SKM-1 (cell line): Measurements from ENCODE around the gene GPR119.
"Not testable (repeated sequence)": the region's sequence is repeated elsewhere in the genome, so short reads cannot be mapped to it uniquely, and the experiment has no call there.

Source experiments
- DNase-seq: peaks from one replicate; lab custom pipeline; 2025; ENCODE audit not compliant: unreplicated experiment; lab: John Stamatoyannopoulos, UW

Gene GPR119

DNA sequence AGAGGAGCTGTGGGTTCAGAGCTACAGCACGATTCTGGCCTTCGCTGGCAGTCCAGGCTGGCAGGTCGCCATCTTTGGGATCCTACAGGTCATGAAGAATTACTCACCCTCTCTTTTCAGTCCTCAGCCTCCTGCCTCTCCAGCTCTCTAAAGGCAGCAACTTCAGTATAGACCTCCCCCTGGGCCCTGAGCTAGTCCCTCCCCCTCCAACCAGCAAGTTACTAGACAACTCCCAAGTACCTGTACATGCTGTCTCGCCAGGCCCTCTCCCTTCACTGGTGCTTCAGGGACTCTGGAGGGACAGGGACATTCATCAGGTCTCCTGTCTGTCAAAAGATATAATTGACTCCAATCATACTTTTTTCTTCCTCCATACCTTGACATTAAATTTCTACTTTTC is at the start of gene GPR119:
TSS of gene GPR119 (minus strand) at position 155 of the 400 bp plus-strand sequence. CDS start 227 bp downstream, outside the sequence.
- no peak for DNase-seq

DNA sequence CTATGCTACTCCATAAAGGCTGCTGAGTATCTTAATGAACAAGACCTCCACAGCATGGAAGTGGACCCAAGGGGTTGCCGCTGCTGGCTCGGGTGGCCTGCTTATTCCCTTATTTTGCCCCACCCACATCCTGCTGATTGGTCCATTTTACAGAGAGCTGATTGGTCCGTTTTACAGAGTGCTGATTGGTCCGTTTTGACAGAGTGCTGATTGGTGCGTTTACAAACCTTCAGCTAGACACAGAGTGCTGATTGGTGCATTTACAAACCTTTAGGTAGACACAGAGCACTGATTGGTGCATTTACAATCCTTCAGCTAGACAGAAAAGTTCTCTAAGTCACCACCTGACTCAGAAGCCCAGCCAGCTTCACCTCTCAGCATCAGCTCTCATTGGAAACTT is 43.8 kb upstream of the GPR119 start:
- not testable (repeated sequence) for DNase-seq

- DNase-seq = no peak
These were observed 41.1 kb upstream of the GPR119 start for GRCh38 chrX:130426531-130426930.

- DNase-seq = no peak
These were observed 33.8 kb upstream of the GPR119 start for GRCh38 chrX:130419263-130419662.

DNA sequence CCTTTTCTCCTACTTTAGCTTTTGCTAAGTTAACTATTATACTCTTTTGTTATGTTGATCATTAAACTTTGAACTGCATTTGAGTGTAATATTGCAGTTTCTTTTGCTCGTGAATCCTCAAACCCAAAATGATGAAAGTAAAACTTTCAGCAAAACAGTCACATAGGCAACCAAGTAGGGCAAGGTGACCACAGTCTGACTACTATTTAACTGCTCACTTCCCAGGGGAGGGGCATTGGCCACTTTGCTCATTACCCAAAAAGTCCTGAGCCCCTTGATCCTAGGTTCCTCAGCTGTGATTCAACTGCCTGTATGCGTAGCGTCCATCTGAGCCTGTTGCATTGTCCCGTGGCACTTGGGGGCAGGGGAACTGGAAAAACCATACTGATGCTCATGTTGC is 33.3 kb upstream of the GPR119 start:
- DNase-seq = no peak

GRCh38 chrX:130418066-130418465 is 32.6 kb upstream of the GPR119 start:
- no peak for DNase-seq

DNA sequence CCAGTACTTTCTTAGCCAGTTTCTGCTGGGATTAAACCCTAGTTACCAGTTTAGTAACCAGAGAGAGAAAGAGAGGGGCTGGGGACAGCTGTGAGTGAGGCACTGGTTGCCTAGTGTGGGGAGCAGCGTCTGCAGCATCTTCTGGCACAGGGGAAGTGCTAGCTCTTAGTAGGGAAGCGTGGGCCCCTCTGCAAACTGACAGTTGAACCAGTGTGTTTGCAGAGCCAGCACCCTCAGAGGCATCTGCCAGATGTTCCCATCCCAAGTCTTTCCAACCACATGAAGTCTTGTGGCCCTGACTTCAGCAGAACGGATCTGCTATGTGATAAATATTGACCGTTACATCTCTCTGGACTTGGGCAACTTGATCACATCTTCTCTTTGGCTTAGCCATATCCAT is 31.3 kb upstream of the GPR119 start:
- DNase-seq = no peak

DNA sequence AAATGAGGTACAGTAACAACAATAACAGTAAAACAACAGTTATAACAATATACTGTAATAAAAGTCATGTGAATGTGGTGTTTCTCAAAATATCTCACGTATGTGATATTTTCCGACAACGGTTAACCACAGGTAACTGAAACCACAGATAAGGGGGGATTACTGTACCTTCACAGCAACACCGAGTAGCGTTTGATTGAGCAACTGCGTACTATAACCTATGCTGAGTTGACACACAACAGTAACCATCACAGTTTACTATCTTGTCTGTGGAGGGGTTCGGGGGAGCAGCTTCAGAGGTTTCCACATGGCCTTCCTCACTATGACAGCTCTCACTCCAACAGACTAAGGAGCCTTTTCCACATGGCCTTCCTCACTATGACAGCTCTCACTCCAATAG is 29.7 kb upstream of the GPR119 start:
- no peak for DNase-seq

DNA sequence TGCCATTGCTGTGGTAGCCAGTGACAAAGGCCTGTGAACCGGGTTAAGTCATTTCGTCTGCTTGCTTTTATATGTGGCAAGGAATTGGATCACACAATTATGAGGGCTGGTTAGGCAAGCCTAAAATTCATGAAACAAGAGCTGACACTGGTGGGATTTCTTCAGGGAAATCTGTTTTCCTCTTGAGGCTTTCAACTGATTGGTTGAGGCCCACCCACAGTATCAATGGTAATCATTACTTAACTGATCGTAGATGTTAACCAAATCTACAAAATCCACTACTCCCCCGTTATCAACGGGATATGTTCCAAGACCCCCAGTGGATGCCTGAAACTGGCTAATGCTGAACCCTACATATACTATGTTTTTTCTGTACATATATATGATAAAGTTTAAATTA is 29.3 kb upstream of the GPR119 start:
- no peak for DNase-seq

DNA sequence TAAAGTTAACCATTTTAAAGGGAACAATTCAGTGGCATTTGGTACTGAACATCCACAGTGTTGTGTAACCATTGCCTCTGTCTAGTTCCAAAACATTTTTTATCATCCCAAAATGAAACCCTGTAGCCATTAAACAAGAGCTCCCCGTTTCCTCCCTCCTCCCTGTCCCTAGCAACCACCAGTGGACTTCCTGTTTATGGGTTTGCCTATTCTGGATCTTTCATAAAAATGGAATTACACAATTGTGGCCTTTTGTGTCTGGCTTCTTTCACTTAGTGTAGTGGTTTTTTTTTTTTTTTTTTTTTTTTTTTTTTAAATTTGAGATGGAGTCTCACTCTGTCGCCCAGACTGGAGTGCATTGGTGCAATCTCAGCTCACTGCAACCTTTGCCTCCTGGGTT is 27.9 kb upstream of the GPR119 start:
- DNase-seq = no peak

GRCh38 chrX:130402208-130402684 is 16.8 kb upstream of the GPR119 start:
- no peak for DNase-seq

DNA sequence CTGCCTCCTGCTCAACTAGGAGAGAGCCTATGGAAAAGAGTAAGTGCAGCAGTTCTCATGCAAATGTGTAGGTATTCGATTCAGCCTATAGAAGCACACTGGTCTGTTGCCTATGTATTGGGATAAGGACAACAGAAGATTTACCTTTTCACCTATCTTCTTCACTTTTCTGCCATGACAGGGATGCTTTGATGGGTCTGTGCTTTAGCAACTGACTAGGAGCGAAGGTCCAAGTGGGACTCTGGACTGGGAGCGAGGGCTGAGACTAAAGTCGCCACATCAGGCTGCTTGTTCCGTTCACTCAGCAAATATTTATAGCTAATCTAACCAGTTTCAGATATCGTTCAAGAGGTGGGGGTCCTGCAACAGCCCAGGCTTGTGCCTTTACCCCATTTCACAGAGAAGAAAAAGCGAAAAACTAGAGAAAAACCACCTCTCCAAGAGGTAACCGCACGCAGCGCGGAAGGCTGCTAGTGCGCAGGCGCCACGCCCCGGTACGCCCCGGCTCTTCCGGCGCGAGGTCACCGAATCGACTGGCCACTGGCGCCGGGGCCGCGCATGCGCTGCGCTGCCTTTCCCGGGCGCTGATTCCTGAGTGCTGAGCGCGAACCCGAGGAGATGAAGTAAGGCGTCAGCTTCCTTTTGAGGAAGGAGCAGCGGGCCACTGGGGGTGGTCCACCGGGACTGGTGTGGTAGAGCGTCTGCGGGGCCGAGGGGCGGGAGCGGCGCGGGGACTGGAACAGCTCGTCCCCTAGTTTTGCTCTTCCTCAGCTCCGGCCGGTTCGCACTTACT is 16.1 kb upstream of the GPR119 start, which contains the start of gene RBMX2:
TSS of gene RBMX2 (plus strand) at position 573 of the 793 bp plus-strand sequence. CDS start at position 619, 46 bp downstream.
- DNase-seq = peak; percentile 21

GRCh38 chrX:130395341-130395740 is 9.9 kb upstream of the GPR119 start:
- no peak for DNase-seq

- no peak for DNase-seq
These were observed 8.1 kb upstream of the GPR119 start for GRCh38 chrX:130393451-130394074.

GRCh38 chrX:130386408-130386808 is 934 bp upstream of the GPR119 start:
- no peak for DNase-seq

GRCh38 chrX:130378024-130378669 is 7.3 kb downstream of the GPR119 start:
- DNase-seq = no peak

GRCh38 chrX:130376077-130376476 is 9.4 kb downstream of the GPR119 start:
- DNase-seq = no peak

GRCh38 chrX:130352050-130352449 is 33.4 kb downstream of the GPR119 start:
- not testable (repeated sequence) for DNase-seq

GRCh38 chrX:130351567-130351966 is 33.9 kb downstream of the GPR119 start:
- DNase-seq = no peak

DNA sequence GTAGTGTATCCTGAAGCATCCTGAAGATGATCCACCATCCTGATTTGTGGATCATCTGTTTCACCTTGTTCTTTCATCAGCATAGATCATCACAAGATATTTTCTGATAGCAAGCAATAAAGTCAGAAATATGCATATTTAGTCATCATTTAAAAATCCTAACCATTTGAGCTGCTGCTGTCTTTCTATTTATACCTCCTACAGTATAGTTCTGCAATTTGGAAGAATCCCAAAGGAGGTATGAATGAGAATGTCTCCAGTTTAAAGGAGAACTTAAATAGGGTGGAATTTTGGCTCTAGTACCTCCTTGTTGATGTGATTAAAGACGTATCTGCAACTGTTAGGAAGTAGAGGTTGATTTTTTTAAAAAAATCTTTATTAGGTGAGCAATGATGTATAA is 38.2 kb downstream of the GPR119 start:
- DNase-seq = no peak

DNA sequence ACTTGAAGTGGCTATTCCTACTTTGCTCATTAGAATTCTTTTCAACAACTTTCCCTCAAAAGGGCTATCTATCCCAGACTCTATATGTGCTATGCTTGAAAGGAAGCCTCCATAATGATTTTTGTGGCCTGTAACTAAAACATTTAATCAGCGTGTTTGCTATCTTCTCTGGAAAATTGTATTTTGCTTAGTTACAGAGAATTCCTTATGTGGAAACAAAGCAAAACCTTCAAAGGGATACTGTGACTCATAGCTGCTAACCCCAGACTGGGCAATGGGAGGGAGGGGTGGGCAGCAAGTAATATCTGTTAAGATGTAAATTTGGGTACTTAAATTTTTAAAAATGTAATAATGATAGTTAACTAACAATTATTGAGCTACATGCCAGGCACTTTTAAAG is 42.1 kb downstream of the GPR119 start:
- no peak for DNase-seq

DNA sequence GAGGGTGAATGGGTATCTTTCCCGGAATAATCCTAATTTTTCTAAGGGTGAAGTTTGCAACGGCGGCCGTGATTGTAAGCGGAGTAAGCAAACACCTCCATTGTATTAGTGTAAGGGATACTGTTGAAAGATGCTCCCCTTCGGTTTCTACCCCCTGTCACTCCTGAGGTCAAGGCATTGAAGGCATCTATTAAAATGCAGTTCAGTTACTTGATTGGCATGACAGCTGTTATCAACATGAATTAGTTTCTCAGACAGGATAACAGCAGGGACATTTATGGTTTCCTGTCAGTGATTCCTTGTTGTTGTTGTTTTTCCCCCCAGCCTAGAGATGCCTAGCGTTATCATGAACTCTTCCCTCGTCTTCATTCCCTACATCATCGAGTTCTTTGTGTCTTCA is 45.2 kb downstream of the GPR119 start:
- DNase-seq = no peak
